AG04450 (cell line): ENCODE results near the gene BANP. TPM values are rescaled to one million over a fixed set of nuclear protein-coding genes. Genes with fewer than 3 reads are reported as not detected.
"Not testable (repeated sequence)": the region's sequence is repeated elsewhere in the genome, so short reads cannot be mapped to it uniquely, and the experiment has no call there.

Experiments
- CTCF ChIA-PET: fragments of 300-600, 350-600 bp; formaldehyde crosslinking; extraction: SDS; loops from one replicate; lab custom pipeline; 2022; ENCODE audit warnings: antibody characterized with exemption, inconsistent platforms; lab: Charles Lee
- POLR2A ChIA-PET: fragments of 350-600 bp; formaldehyde crosslinking; extraction: SDS; loops from one replicate; lab custom pipeline; 2021; ENCODE audit warnings: antibody characterized with exemption, inconsistent platforms; lab: Yijun Ruan, JAX
- DNase-seq: peaks from one replicate; pipeline ENCODE4 v3.0.0-alpha.2; 2011; ENCODE audit warnings: low read depth, low spot score
- H3K27ac ChIP-seq: one replicate; pipeline ENCODE4 v1.5.1; 2012; ENCODE audit warnings: low read depth, low read length, control low read depth
- H3K27me3 ChIP-seq: one replicate; pipeline ENCODE4 v1.6.0; 2012; ENCODE audit warnings: low read length; ENCODE audit not compliant: control insufficient read depth, insufficient read depth
- H3K4me3 ChIP-seq: 2 replicates; pipeline ENCODE4 v1.5.1; 2011; ENCODE audit warnings: mild to moderate bottlenecking, low read depth, low read length, control low read depth
- H3K9me3 ChIP-seq: 2 replicates; pipeline ENCODE4 v1.5.1; 2012; ENCODE audit warnings: low read length; ENCODE audit not compliant: control insufficient read depth, insufficient read depth
- CTCF ChIP-seq: IDR thresholded peaks from 2 replicates; pipeline ENCODE4 v1.5.1; 2011; ENCODE audit warnings: low read depth, low read length, control low read depth, inconsistent platforms
- polyA plus RNA-seq: library from polyadenylated mRNA; depleted of rRNA; stranded (reverse); fragments of >200 nt; gene quantifications from 2 replicates; pipeline ENCODE4 v1.2.3, GENCODE V29; 2011

Gene BANP
- polyA plus RNA-seq, 1 experiment, result 18.6 TPM

GRCh38 chr16:87973717-87974116 is 22.5 kb downstream of the BANP start:
- H3K27me3 ChIP-seq, result no peaks in the 10 kb centered on the region
- no peak for DNase-seq
- H3K27ac ChIP-seq, result no peak overlapping the region
- ChIA-PET CTCF (interaction anchor here (0.6 kb wide), 1 partner anchor 17 kb away, joined by 4 read pairs; no protein-coding TSS in a partner anchor), POLR2A (interaction anchor here (0.6 kb wide), 1 partner anchor 111 kb away, joined by 4 read pairs; no protein-coding TSS in a partner anchor)
- no peak overlapping the region for H3K4me3 ChIP-seq
- H3K9me3 ChIP-seq, result peaks cover 21% of the 10 kb centered on the region
- TF ChIP-seq CTCF, result no peak

DNA sequence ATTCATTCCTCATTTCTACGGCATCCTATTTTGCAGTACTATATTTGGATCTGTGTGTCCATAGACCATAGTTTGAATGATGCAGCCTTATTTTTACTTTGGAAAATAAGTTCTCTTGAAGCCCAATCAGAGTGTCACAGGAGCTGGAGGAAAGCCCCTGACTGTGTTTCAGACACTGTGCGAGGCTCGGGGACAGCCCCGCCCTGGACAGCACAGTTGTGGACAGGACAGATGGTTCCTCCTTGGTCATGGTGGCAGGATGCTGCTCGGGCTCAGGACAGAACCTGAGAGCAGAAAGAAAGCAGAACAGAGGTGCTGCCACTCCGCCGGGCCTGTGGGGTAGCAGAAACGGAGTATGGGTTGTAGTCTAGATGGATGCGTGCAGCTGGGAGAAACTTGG is 22.9 kb downstream of the BANP start:
- no peak for DNase-seq
- Histone ChIP-seq H3K27ac (no peak overlapping the region), H3K9me3 (peaks cover 21% of the 10 kb centered on the region), H3K27me3 (no peaks in the 10 kb centered on the region), H3K4me3 (no peak overlapping the region)
- ChIA-PET POLR2A (no interaction called here), CTCF (interaction anchor here (0.6 kb wide), 1 partner anchor 18 kb away, joined by 4 read pairs; no protein-coding TSS in a partner anchor)
- TF ChIP-seq CTCF, result no peak

GRCh38 chr16:87976665-87977064 is 25.4 kb downstream of the BANP start:
- Histone ChIP-seq H3K27me3 (no peaks in the 10 kb centered on the region), H3K4me3 (no peak overlapping the region), H3K27ac (no peak overlapping the region), H3K9me3 (peaks cover 11% of the 10 kb centered on the region)
- CTCF ChIA-PET, result no interaction called here
- no peak for DNase-seq
- TF ChIP-seq CTCF, result no peak
- POLR2A ChIA-PET, result no interaction called here

- POLR2A ChIA-PET, result no interaction called here
- no peak overlapping the region for H3K4me3 ChIP-seq
- DNase-seq, result no peak
- H3K9me3 ChIP-seq, result peaks cover 3% of the 10 kb centered on the region; the same call in 1 of the 2 replicates
- H3K27me3 ChIP-seq, result no peaks in the 10 kb centered on the region
- CTCF ChIA-PET, result no interaction called here
- no peak overlapping the region for H3K27ac ChIP-seq
- no peak for TF ChIP-seq CTCF
Measured at GRCh38 chr16:87978127-87978526, 26.9 kb downstream of the BANP start.

GRCh38 chr16:87979352-87979751 is 28.1 kb downstream of the BANP start:
- ChIA-PET POLR2A (no interaction called here), CTCF (no interaction called here)
- Histone ChIP-seq H3K4me3 (no peak overlapping the region), H3K27ac (no peak overlapping the region), H3K27me3 (no peaks in the 10 kb centered on the region), H3K9me3 (no peaks in the 10 kb centered on the region; the same call in 1 of the 2 replicates)
- DNase-seq, result no peak
- TF ChIP-seq CTCF, result no peak

DNA sequence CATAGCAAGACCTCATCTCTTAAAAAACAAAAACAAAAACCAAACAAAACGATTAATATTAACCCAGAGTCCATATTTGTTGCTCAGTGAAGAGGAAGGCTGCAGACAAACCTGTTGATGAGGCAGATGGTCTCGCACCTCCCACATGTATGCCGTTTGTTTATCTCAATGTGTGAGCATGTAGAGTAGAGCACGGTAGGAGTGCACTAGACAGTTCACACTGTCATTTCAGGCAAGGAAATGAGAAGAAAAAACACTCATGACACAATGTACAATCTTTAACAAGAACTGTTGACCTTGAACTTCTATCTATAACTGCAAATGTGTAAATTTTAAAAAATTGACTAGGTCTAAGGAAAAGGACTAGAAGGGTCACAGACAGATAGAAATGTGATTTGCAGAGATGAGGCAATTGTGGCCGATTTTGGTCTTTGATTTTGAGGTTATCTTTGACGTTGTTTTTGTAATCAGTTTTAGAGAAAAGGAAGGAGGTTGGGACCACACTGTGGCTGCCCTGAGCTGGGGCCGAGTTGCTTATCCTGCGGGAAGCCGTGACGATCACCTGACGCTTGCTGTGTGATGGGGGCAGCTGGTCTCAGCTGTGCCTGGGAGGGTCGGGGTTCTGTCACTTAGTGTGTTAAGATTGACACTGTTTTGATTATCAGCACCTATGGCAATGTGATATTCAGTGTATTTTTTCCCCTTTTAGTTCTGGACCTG is 28.8 kb downstream of the BANP start:
- H3K4me3 ChIP-seq, H3K9me3 ChIP-seq, DNase-seq, POLR2A ChIA-PET, H3K27ac ChIP-seq, CTCF ChIA-PET, H3K27me3 ChIP-seq: not testable (repeated sequence)

- POLR2A ChIA-PET, result not testable (repeated sequence)
Measured at GRCh38 chr16:87981376-87981775, 30.1 kb downstream of the BANP start.

More at GRCh38 chr16:87981376-87981775, 30.1 kb downstream of the BANP start:
- H3K27ac ChIP-seq, DNase-seq, H3K9me3 ChIP-seq, CTCF ChIA-PET, H3K4me3 ChIP-seq, H3K27me3 ChIP-seq: not testable (repeated sequence)
